Retina (tissue), 1 donor: ENCODE data around the gene C5orf63.
"Not testable (repeated sequence)": the region's sequence is repeated elsewhere in the genome, so short reads cannot be mapped to it uniquely, and the experiment has no call there.

ENCODE experiments used
- DNase-seq: peaks from one replicate; pipeline ENCODE4 v3.0.0-alpha.2; 2016

The C5orf63 gene

GRCh38 chr5:127074466-127074865 is 1.2 kb upstream of the C5orf63 start:
- no peak for DNase-seq

- DNase-seq = no peak
Observed at GRCh38 chr5:127070243-127070642, 3.1 kb downstream of the C5orf63 start.

- no peak for DNase-seq
Observed at GRCh38 chr5:127068493-127069214, 4.6 kb downstream of the C5orf63 start.

GRCh38 chr5:127066721-127067120 is 6.6 kb downstream of the C5orf63 start:
- no peak for DNase-seq

- no peak for DNase-seq
Observed at GRCh38 chr5:127064253-127064840, 9.0 kb downstream of the C5orf63 start.

GRCh38 chr5:127063257-127063913 is 9.9 kb downstream of the C5orf63 start:
- peak; percentile 65 for DNase-seq

- no peak for DNase-seq
Observed at GRCh38 chr5:127061956-127062355, 11.3 kb downstream of the C5orf63 start.

- DNase-seq = no peak
Observed at GRCh38 chr5:127061537-127061936, 11.8 kb downstream of the C5orf63 start.

GRCh38 chr5:127060470-127060985 is 12.8 kb downstream of the C5orf63 start:
- DNase-seq = no peak

- DNase-seq = no peak
Observed at GRCh38 chr5:127056896-127057295, 16.4 kb downstream of the C5orf63 start.

- DNase-seq = no peak
Observed at GRCh38 chr5:127055880-127056653, 17.2 kb downstream of the C5orf63 start.

- DNase-seq = not testable (repeated sequence)
Observed at GRCh38 chr5:127053551-127053950, 19.8 kb downstream of the C5orf63 start.

- DNase-seq = no peak
Observed at GRCh38 chr5:127053049-127053448, 20.3 kb downstream of the C5orf63 start.

- DNase-seq = no peak
Observed at GRCh38 chr5:127051591-127051990, 21.7 kb downstream of the C5orf63 start.

GRCh38 chr5:127046343-127047072 is 26.8 kb downstream of the C5orf63 start:
- DNase-seq = no peak

GRCh38 chr5:127042593-127042992 is 30.7 kb downstream of the C5orf63 start:
- DNase-seq = no peak

- DNase-seq = no peak
Observed at GRCh38 chr5:127041571-127041970, 31.7 kb downstream of the C5orf63 start.

GRCh38 chr5:127040796-127041520 is 32.3 kb downstream of the C5orf63 start:
- DNase-seq = no peak

GRCh38 chr5:127038550-127038949 is 34.8 kb downstream of the C5orf63 start:
- DNase-seq = no peak

- DNase-seq = no peak
Observed at GRCh38 chr5:127031863-127032232, 41.5 kb downstream of the C5orf63 start.

- DNase-seq = no peak
Observed at GRCh38 chr5:127031147-127031862, 42.0 kb downstream of the C5orf63 start.
